GM20000 (cell line): ENCODE data around the gene TARDBP.
A peak's percentile ranks its signal among the peaks of the same experiment; 100 is the strongest.
"Not testable (repeated sequence)": the region's sequence is repeated elsewhere in the genome, so short reads cannot be mapped to it uniquely, and the experiment has no call there.

Source experiments
- DNase-seq: peaks from one replicate; pipeline ENCODE4 v3.0.0; 2012; ENCODE audit warnings: low spot score
- TF ChIP-seq, protein P1 (sequence below): IDR thresholded peaks from 2 replicates; pipeline ENCODE4 v1.5.1; 2012; ENCODE audit warnings: mild to moderate bottlenecking, control low read depth; ENCODE audit errors: extremely low read depth, missing control alignments

Gene TARDBP

DNA sequence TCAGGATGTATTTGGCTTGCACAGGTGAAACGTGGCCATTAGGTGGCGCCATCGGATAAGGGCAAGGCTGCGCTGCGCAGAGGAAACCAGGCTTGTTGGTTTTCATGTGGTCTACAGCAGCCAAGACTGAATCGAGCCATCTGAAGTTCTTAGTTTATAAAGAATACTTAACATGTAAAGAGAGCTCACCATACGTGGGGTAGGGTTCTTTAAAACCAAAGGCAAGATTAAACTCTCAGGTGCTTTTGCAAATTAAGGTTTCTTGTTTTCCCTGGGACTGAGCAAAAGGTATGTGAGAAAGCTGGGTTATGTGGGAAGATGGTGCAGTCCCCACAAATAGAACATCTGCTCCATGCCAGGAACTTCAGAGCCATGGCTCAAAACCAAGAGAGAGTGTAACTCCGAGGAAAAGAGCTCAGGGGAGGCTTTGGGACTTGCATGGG is 25.3 kb downstream of the TARDBP start:
- peak; percentile 87 for DNase-seq
- TF ChIP-seq, protein P1, sequence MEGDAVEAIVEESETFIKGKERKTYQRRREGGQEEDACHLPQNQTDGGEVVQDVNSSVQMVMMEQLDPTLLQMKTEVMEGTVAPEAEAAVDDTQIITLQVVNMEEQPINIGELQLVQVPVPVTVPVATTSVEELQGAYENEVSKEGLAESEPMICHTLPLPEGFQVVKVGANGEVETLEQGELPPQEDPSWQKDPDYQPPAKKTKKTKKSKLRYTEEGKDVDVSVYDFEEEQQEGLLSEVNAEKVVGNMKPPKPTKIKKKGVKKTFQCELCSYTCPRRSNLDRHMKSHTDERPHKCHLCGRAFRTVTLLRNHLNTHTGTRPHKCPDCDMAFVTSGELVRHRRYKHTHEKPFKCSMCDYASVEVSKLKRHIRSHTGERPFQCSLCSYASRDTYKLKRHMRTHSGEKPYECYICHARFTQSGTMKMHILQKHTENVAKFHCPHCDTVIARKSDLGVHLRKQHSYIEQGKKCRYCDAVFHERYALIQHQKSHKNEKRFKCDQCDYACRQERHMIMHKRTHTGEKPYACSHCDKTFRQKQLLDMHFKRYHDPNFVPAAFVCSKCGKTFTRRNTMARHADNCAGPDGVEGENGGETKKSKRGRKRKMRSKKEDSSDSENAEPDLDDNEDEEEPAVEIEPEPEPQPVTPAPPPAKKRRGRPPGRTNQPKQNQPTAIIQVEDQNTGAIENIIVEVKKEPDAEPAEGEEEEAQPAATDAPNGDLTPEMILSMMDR, result peak; percentile 97

DNA sequence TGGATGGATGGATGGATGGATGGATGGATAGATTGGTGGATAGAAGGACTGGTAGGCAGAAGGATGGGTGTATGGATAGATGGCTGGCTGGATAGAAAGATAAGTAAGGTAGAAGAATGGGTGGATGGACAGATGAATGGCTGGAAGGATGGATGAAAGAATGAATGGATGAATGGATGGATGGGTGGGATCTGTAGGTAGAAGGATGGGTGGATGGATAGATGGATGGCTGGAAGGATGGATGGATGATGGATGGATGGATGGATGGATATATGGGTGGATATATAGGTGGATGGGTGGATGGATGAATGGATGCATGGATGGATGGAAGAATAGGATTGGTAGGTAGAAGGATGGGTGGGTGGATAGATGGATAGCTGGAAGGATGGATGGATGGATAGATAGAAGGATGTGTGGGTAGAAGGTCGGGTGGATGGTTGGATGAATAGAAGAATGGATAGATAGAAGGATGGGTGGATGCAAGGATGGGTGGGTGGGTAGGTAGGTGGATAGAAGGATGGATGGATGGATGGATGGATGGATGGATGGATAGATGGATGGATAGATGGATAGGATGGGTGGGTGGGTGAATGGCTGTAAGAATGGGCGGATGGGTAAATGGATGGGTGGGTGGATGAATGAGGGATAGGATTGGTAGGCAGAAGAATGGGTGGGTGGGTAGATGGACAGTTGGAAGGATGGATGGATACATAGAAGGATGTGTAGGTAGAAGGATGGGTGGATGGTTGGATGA is 27.1 kb downstream of the TARDBP start:
- TF ChIP-seq, protein P1, result no peak
- no peak for DNase-seq

DNA sequence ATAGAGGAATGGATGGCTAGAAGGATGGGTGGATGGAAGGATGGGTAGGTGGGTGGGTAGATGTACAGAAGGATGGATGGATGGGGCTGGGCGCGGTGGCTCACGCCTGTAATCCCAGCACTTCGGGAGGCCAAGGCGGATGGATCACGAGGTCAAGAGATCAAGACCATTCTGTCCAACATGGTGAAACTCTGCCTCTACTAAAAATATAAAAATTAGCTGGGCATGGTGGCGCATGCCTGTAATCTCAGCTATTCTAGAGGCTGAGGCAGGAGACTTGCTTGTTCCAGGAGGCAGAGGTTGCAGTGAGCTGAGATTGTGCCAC is 27.6 kb downstream of the TARDBP start:
- not testable (repeated sequence) for DNase-seq

DNA sequence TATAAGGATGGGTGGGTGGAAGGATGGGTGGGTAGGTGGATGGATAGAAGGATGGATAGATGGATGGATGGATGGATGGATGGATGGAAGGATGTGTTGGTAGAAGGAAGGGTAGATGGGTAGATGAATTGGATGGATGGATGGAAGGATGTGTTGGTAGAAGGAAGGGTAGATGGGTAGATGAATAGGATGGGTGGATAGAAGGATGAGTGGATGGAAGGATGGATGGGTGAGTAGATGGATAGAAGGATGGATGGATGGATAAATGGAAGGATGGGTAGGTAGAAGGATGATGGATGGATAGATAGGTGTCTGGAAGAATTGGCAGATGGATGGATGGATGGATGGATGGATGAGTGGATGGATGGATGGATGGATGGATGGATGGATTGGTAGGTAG is 28.6 kb downstream of the TARDBP start:
- no peak for DNase-seq
- TF ChIP-seq, protein P1, result no peak

DNA sequence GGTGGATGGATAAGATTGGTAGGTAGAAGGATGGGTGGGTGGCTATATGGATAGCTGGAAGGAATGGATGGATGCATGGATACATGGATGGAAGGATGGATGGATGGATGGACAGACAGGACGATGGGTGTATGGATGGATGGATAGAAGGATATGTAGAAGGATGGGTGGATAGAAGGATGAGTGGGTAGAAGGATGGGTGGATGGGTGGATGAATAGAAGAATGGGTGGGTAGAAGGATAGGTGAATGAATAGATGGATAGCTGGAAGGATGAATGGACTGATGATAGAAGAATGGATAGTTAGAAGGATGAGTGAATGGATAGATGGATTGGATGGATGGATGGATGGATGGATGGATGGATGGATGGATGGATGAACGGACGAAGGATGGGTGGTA is 29.6 kb downstream of the TARDBP start:
- TF ChIP-seq, protein P1, result no peak
- DNase-seq, result no peak

DNA sequence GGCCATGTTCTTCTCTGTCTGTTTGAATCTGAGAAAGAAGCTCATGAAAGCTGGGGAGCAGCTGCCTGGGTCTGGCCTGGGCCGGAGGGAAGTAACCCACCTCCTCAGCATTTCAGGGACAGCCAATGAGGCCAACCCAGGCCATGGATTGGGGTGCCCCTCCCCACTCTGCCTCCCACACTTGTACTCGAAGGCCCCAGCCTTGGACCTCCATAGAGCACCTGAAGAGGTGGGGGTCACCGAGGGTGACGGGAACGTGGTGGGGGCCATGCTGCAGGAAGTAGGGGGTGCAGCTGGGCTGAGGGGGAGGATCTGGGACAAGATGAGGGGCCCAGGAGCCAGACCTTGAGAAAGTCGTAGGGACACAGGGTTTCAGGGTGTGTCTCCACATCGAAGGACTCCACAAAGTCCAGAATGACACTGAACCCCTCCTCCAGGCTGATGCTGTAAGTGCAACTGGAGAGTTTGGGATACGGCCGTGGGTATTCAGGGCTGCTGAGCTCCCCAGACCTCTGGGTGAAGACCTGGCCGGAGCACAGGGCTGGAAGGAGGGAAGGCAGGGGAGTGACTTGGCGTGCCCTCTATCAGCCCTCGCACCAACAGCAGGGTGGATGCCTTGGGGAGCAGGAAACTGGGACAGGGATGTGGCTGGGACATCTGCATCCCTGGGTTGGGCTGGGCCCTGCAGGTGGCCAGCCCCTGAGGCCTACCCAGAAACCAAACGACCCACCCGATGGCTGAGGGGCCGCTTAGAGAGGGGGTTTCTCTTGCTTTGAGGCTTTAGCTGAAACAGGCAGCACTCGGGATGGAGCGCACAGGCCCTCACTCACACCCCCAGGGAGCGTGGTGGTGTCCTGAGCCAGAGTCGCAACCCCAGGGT is 30.8 kb downstream of the TARDBP start:
- DNase-seq, result no peak
- TF ChIP-seq, protein P1, result no peak

DNA sequence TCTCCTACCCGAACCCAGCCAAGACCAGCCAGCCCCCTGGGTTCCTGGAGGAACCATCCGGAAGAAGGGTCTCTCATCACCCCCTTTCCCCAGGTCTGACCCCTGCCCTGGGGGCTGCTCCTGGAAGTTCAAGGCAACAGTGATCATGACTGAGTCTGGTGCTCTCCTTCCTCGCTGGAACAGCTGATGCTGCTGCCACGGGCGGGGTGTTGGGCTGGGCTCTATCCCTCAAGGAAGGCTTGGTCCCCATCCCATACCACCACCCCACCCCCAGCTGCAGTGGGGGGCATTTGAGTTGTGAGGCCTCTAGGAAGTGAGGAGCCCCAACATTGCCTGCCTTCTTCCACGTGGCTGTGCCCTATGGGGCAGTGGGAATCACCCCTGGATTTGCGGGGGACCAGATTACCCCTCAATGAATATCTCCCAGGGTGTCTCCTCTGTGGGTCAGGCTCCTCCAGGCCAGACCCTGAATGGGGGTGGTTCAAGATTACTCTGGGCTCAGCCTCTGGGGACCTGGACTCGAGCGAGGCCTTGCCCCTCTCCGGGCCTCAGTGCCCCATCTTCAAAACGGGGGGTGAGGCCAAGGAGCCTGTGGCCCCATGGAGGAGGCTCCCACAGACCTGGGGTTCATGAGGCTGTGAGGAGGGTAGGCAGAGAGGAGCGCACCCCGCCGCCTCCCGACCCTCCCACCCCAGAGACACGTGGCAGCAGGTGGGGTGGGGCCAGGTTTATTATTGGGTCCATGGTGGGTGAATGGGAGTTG is 31.8 kb downstream of the TARDBP start:
- no peak for DNase-seq
- TF ChIP-seq, protein P1, result no peak
